Peyer's patch (tissue), 4 donors: ENCODE data around the gene TLN1.

Source experiments
- CTCF ChIP-seq, 6 experiments: fragments of 450-650 bp in 4 of 6; fragments of 200-600 bp in 2 of 6; sonication (generic) in 1 of 6; IDR thresholded peaks; one replicate each; pipeline ENCODE4 v1.5.1; 2017 to 2019; ENCODE audit warnings: antibody characterized with exemption in 6 of 6, mild to moderate bottlenecking in 3 of 6, moderate library complexity in 1 of 6
- POLR2A ChIP-seq, 2 donors: fragments of 450-650 bp; IDR thresholded peaks; one replicate each; pipeline ENCODE4 v1.5.1; 2017; ENCODE audit warnings: antibody characterized with exemption in 2 of 2, mild to moderate bottlenecking in 2 of 2, moderate library complexity in 2 of 2

- TF ChIP-seq POLR2A (IDR thresholded peaks at IDR 0.05) (no peak), CTCF (IDR thresholded peaks at IDR 0.05) (no peak)
Measured at GRCh38 chr9:35754264-35754663, 22.3 kb upstream of the TLN1 start, which contains the start of gene MSMP.
